DMS 273 (cell line): Measurements from ENCODE around the gene UST.
"Not testable (repeated sequence)": the region's sequence is repeated elsewhere in the genome, so short reads cannot be mapped to it uniquely, and the experiment has no call there.

Experiments used
- DNase-seq: peaks from one replicate; lab custom pipeline; 2025; ENCODE audit not compliant: unreplicated experiment; lab: John Stamatoyannopoulos, UW

Gene UST

GRCh38 chr6:148735989-148736388 lies 10.8 kb upstream of the UST start:
- DNase-seq: no peak

- no peak for DNase-seq
Observed at GRCh38 chr6:148736774-148737412, 9.9 kb upstream of the UST start.

- no peak for DNase-seq
Observed at GRCh38 chr6:148737806-148738205, 9.0 kb upstream of the UST start.

DNA sequence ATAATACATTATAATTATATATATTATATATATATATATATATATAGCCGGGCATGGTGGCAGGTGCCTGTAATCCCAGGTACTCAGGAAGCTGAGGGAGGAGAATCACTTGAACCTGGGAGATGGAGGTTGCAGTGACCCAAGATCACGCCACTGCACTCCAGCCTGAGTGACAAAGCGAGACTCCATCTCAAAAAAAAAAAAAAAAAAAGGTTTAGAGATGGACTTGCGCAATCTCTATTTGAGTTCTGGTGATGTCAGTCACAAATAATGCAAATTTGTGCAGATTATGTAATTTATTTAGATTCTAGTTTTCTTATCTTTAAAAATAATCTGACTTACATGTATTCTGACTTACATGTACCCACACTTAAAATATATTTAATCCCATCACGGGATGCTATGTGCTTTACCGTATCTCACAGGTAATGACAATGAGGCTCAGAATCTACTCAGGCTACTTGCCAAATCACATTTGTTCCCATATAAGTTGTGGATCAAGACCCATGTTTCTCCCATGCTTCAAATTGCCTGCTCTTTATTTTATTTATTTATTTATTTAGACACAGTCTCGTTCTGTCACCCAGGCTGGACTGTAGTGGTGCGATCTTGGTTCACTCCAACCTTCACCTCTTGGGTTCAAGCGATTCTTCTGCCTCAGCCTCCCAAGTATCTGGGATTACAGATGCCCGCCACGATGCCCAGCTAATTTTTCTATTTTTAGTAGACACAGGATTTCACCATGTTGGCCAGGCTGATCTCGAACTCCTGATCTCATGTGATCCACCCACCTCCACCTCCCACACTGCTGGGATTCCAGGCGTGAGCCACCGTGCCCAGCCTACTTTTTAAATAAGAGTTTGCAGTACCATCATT lies 7.6 kb upstream of the UST start:
- DNase-seq: no peak

GRCh38 chr6:148739822-148740128 lies 7.1 kb upstream of the UST start:
- no peak for DNase-seq

DNA sequence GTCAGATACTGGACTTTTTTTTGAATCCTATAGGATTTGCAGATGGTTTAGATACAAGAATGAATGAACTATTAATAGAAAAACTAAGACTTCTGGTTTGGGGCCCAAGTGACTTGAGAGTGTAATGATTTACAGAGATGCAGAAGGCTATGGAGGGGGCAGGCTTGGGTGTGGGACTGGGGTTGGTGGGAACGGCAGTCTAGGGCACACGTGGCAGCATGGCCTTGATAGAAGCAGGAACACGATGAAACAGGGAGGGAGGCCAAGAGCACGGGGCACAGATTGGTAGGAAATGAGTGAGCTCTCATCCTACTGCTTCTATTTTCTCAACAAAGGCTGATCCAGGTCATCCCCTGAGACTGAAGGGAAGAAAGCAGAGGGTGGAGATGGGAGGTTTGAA lies 3.4 kb upstream of the UST start:
- DNase-seq: no peak

DNA sequence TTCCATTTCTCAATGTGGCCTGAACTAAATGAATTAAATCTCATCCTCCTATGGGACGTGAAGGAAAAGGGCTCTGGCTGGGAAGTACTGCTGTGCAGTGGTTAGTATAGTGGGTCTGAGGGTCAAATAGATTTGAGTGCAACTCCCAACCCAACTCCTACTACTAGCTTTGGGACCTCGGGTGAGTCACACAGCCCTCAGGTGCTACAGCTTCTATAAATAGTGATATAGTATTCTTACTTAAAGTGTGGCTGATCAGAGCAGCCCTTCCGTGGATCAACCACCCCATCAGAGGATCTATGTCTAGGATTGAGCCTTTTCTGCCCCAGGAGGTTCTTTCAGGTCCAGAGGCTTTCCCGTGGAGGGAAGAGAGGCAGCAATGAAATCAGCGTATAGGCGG lies 904 bp upstream of the UST start:
- no peak for DNase-seq

DNA sequence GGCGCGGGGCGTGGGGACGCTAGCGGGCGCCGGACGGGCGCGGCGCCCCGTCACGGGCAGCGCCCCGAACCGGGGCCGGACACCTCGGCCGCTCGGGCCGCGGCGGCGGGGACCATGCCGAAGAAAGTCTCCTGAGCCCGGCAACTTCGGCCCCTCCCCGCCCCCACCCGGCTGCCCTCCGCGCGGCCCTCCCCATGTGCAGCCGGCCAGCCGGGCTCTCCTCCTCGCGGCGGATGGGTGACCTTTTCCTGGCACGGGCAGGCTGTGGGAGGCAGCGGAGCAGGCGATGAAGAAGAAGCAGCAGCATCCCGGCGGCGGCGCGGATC lies 278 bp downstream of the UST start:
- DNase-seq: peak; percentile 82

GRCh38 chr6:148747471-148748165 lies 788 bp downstream of the UST start:
- peak; percentile 85 for DNase-seq

GRCh38 chr6:148749674-148750073 lies 2.8 kb downstream of the UST start:
- no peak for DNase-seq

DNA sequence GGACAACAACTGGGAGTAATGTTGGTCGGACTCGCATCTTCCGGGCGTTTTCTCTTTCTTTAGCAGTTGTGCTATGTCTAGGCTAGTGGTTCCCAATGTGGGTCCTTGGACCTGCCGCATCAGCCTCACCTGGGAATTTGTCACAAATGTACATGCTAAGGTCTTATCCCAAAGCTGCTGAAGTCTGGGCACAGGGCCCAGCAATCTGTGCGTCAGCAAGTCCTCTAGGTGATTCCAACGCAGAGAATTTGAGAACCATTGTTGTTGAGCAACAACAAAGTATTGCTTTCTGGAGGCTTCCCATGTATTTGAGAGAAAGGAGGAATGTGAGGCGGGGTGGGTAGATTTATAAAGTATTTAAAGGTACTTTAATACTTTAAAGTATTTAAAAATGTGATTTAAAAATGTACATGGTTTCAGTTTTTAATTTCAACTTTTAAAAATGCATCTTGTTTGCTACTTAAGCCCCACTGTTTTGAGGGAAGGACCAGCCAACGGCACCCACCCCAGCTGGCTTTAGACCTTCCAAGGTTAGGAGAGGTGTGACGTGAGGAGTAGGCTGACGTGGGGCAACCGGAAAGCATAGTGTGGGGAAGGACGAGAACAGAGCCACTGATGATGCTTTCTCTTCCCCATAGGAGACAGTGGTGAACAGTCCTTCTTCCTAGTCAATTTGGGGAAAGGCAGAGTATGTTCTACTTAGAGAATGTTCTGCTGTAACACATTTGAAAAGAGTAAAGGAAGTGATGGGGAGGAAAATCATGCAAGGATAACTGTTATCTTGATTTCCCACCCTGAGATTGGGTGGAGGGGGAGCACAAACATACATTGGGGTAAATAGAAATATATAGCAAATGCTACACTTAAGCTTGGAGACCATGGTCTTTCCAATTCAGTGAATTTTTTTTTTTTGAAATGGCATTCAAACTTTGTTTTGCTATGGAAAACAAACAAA lies 4.3 kb downstream of the UST start:
- DNase-seq: peak; percentile 49

DNA sequence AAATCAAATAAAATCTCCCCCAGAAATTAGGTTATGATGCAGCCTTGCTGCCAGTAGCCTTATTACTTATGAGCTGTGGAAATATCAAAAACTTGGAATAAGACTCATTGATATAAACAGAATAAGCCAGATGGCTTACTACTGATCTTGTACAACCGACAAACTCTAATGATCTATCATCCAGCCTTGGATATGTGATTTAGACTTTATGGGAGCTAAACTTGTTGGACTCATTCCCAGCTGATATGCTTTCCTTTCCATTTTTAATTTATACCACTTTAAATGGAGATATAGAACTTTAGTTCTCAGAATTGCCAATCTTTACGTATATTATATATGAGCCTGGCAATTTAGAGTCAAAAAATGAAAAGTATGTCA lies 5.0 kb downstream of the UST start:
- DNase-seq: peak; percentile 14

DNA sequence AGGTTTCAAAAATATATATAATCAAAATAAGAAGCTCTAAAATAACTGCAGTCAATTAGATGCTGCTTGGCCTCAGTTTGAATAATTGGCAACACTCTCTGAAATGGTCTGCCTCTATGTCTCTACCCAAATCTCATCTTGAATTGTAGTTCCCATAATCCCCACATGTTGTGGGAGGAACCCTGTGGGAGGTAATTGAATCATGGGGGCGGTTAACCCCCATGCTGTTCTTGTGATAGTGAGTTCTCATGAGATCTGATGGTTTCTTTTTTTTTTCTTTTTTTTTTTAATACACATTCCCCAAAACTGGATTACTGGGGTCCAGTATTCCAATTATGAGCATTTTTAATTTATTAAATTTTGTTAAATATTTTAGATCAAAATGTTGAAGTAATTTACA lies 8.5 kb downstream of the UST start:
- DNase-seq: not testable (repeated sequence)

DNA sequence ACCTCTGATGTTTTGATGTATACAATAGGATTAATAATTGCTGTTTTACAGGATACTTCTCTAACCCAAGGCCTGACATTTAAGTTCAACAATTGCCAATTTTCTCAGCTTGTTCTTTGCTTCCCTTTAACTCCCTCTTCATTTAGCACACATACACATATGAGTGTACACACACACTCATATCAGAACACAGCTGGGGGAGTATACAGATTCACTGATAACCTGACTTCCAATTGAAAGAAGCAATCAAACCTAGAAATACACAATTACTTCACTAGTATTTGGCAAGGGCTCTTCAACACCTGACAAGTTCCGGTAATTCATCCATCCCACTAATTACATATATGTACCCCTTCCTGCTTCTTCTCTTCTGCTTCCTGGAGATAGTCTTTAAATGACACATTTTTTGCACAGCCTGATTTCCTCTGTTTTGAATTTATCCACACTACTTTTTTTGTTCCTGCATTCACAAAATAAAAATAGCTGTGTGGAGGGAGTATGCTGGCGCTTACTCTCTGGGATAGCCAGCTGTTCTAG lies 11.2 kb downstream of the UST start:
- DNase-seq: no peak

- peak; percentile 13 for DNase-seq
Observed at GRCh38 chr6:148758492-148758891, 11.7 kb downstream of the UST start.

DNA sequence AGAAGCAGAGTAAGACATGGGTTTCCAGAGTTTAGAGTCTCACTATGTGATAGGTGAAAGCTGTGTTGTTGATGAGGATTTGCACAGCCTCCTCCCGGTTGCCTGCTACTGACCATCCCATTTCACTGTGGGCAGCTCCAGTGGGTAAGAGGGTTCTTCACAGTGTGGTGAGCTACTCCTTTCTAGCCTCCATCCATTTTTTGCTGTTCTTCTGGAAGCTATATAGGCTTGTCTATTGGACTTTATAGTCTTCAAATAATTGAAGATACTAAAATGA lies 13.4 kb downstream of the UST start:
- no peak for DNase-seq

- peak; percentile 92 for DNase-seq
Observed at GRCh38 chr6:148760568-148761526, 14.0 kb downstream of the UST start.

GRCh38 chr6:148761527-148762011 lies 14.7 kb downstream of the UST start:
- DNase-seq: peak; percentile 64

GRCh38 chr6:148762231-148762630 lies 15.4 kb downstream of the UST start:
- DNase-seq: peak; percentile 44
